Measurements from ENCODE around the gene WDR55. TPM values are rescaled to one million over a fixed set of nuclear protein-coding genes. Genes with fewer than 3 reads are reported as not detected.

Gene WDR55
- total and polyA plus RNA-seq, 4 donors = 10.0 to 18.2 (median 11.7) TPM

GRCh38 chr5:140710899-140711552 lies 46.3 kb downstream of the WDR55 start:
- Histone ChIP-seq H3K9me3 (ENCODE audit: control insufficient read depth in 4 of 4, low read length in 3 of 4) (no peaks in the 10 kb centered on the region), H3K4me3 (ENCODE audit: low read depth in 1 of 3, low read length in 3 of 3) (peak overlapping the region; percentile 43 to 83 (median 80)), H3K4me1 (ENCODE audit: control insufficient read depth in 4 of 4, insufficient read depth in 4 of 4, low read length in 3 of 4) (peaks cover 0 to 5% (median 2%) of the 10 kb centered on the region in 4 donors), H3K27me3 (ENCODE audit: control insufficient read depth in 4 of 4, insufficient read depth in 4 of 4, low read length in 3 of 4) (no peaks in the 10 kb centered on the region), H3K27ac (ENCODE audit: low read depth in 1 of 2, low read length in 2 of 2) (peak overlapping the region; percentile 94 to 97), H3K9ac (ENCODE audit: low read depth in 1 of 2, low read length in 2 of 2) (peak overlapping the region; percentile 75 to 93), H3K36me3 (ENCODE audit: control insufficient read depth in 4 of 4, insufficient read depth in 3 of 4, low read depth in 1 of 4, low read length in 3 of 4) (peaks cover 1 to 6% (median 3%) of the 10 kb centered on the region in 4 donors)
- WGBS = 2% methylated on average over 27 of the region's 27 CpGs
- peak; percentile 74 for DNase-seq (ENCODE audit: low spot score)
- TF ChIP-seq HNF4G (IDR thresholded peaks at IDR 0.05) (no peak), HNF4A (conservative IDR thresholded peaks at IDR 0.05) (peak; percentile 15 to 36), ZBTB33 (IDR thresholded peaks at IDR 0.05) (no peak), YY1 (IDR thresholded peaks at IDR 0.05) (peak; percentile 84), MAX (IDR thresholded peaks at IDR 0.05) (peak; percentile 37), ATF3 (IDR thresholded peaks at IDR 0.05) (peak; percentile 100), SP1 (IDR thresholded peaks at IDR 0.05) (peak; percentile 25), RAD21 (IDR thresholded peaks at IDR 0.05) (peak in 1 of 2 donors; percentile 46), TAF1 (conservative IDR thresholded peaks at IDR 0.05) (no peak), RXRA (IDR thresholded peaks at IDR 0.05) (peak; percentile 32 to 37), REST (IDR thresholded peaks at IDR 0.05) (peak; percentile 97), NR2F2 (IDR thresholded peaks at IDR 0.05) (peak; percentile 27), EGR1 (IDR thresholded peaks at IDR 0.05; ENCODE audit: low read depth in 2 of 2) (peak; percentile 58 to 76), FOXA2 (IDR thresholded peaks at IDR 0.05) (no peak), CTCF (IDR thresholded peaks at IDR 0.05; ENCODE audit: low read depth, low read length, missing input control) (no peak), JUND (IDR thresholded peaks at IDR 0.05) (peak; percentile 92 to 96), GABPA (IDR thresholded peaks at IDR 0.05 in 1 of 2, conservative IDR thresholded peaks at IDR 0.05 in 1 of 2) (peak in 1 of 2 donors; percentile 25), FOXA1 (IDR thresholded peaks at IDR 0.05) (no peak)

All from liver (tissue), 9 donors.